ENCODE measurements around the gene CFAP99.

DNA sequence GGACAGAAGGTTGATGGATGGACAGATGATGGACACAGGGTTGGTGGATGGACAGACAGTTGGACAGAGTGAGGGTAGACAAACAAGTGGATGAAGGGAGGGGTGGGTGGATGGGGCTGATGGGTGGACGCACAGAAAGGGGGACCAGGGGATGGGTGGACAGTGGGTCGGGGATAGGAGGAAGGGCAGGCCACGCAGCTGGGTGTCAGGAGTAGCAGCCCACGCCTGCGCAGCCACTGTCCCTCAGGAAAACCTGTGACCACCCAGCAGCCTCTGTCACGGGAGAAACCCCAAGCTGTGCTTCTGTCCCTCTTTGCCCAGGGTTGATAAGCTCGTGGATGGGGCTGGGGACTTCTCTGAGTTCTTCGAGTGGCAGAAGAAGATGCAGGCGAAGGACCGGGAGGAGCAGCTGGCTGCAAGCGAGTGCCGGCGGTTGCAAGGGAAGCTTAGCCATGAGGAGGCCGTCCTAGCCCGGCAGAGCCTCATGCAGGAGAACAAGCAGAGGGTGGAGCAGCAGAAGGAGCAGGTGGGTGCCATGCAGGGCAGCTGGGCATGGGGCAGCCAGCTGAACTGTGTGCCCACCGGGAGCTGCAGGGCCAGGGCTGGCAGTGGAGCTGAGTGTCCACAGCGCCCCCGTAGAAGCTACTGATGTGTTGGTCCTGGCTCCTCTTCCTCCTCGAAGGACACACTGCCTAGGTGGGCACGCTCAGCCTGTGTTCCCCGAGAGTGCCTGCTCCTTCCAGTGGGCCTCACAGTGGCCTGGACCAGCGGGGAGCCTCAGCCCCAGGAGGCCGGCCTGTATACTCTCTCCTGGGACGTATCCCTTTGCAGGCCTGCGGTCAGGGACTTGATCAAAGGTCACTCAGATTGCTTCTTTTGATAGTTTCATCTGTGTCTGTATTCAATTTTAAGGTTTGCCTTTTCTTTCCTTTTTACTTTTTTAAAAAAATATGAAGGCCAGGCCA, 33.3 kb downstream of the CFAP99 start:
- no peak for TF ChIP-seq RAD21 (IDR thresholded peaks at IDR 0.05; ENCODE audit: low read depth)
- no peak for TF ChIP-seq TAF1 (IDR thresholded peaks at IDR 0.05; ENCODE audit: low read depth)
